GM15510 (cell line): ENCODE measurements around the gene ZNF407.

ENCODE experiments used
- POLR2A ChIP-seq: IDR thresholded peaks from 3 replicates; pipeline ENCODE4 v1.6.1; 2011; ENCODE audit warnings: borderline replicate concordance; ENCODE audit not compliant: insufficient read length; ENCODE audit errors: extremely low read depth

The ZNF407 gene

DNA sequence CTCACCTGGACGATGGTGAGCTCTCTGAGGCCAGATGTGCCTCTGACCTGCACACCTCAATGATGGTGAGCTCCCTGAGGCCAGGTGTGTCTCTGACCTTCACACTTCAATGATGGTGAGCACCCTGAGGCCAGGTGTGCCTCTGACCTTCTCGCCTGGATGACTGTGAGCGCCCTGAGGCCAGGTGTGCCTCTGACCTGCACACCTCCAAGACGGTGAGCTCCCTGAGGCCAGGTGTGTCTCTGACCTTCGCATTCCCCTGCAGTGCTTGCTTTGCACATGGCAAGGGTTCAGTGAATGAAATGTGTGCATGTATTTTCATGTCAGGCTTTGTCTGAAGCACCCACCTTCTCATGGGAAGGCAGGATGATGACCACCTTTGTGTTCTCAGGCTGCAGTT, 515.8 kb downstream of the ZNF407 start:
- no peak for TF ChIP-seq POLR2A

DNA sequence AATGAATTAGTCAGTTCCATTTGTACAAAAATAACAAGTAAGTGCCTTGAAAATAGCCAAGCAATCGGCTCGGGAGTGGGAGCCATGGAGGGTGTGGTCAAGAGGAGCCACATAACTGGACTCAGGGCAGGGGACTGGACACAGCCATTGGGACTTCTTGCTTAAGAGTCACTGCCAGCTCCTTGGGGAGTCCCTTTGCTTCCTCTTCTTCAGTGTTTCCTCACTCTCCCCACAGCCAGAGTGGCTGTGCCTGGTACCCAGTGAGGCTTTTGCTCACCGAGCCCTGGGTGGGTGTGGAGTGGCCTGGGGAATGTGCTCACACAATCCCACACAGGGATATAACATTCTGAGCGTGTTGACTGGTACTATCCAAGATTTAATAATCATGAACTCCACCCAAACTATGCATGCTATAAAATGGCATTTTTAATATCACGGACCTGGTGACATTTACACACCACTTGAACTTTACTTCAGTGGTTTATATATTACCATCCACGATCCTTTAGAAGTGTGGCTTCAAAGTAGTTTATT, 516.6 kb downstream of the ZNF407 start:
- TF ChIP-seq POLR2A = no peak
